KOPT-K1 (cell line): Measurements from ENCODE around the gene EPB41L5.
"Not testable (repeated sequence)": the region's sequence is repeated elsewhere in the genome, so short reads cannot be mapped to it uniquely, and the experiment has no call there.

ENCODE experiments used
- H3K27ac ChIP-seq: fragments of 200-600 bp; sonication (generic); 2 replicates; pipeline ENCODE4 v1.5.1; 2016; ENCODE audit warnings: antibody characterized with exemption, mild to moderate bottlenecking, low read depth, low read length; ENCODE audit not compliant: poor library complexity, severe bottlenecking
- H3K36me3 ChIP-seq: fragments of 200-600 bp; sonication (generic); 2 replicates; pipeline ENCODE4 v1.5.1; 2017; ENCODE audit warnings: antibody characterized with exemption, mild to moderate bottlenecking, low read length, moderate library complexity; ENCODE audit not compliant: insufficient read depth
- H3K9me3 ChIP-seq: fragments of 200-600 bp; sonication (generic); 2 replicates; pipeline ENCODE4 v1.5.1; 2017; ENCODE audit warnings: antibody characterized with exemption, low read length, mild to moderate bottlenecking; ENCODE audit not compliant: insufficient read depth, poor library complexity, severe bottlenecking

EPB41L5 gene

DNA sequence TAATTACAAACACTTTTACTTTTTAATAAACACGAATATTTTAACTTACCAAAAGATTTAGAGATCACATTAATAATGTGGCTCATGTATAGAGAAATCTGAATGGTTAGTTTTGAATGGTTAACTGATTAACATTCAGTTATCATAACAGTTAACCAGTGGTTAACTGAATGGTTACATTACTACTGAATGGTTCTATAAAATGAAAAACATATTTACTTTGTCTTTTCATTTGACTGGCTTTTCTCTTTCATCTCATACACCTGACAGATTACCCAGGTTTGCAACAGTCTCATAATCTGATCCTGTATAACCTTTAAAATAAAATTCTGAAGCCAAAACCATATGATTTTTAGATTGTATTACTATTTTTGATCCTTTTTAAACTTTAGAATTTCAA lies 91.9 kb downstream of the EPB41L5 start:
- Histone ChIP-seq H3K36me3 (peaks cover 8% of the 10 kb centered on the region), H3K9me3 (no peaks in the 10 kb centered on the region), H3K27ac (no peak overlapping the region)

DNA sequence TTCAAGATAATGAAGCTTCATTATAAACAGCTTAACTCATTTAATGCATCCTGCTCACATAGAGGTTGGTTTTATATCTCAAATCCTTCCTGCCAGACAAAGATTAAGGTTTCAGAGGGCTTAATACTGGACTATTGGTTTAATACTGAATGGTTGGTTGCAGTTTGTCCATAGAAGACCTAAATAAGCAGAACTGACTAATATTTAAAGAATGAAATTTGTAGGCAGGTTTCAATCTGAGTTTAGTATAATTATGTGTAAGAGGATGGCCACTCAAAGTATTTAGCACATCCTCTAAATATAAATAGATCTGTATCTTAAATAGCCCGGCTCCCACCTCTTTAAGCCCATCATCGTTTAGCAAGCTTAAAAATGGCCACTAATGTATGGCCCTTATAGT lies 92.5 kb downstream of the EPB41L5 start:
- H3K9me3 ChIP-seq: no peaks in the 10 kb centered on the region

DNA sequence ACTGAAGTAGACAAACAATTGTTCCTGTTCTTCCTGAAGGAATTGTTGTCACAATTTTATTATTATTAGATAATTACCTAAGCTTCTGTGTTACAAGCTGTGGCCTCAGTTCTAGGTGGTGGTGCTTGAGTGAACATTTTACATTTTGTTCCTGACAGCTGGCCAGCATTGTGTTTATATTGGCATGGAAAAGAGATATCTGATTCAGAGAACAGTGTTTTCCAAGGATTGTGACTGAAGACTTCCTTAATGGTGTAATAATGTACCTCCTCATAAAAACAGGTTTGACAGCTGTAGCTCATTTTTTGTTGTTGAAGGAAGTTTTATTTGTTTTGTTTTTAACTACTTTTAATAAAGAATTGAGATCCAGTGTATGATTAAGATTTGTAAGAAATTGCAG lies 95.2 kb downstream of the EPB41L5 start:
- no peaks in the 10 kb centered on the region for H3K9me3 ChIP-seq
- no peak overlapping the region for H3K27ac ChIP-seq

More for the DNA sequence above, 92.5 kb downstream of the EPB41L5 start:
- Histone ChIP-seq H3K27ac (no peak overlapping the region), H3K36me3 (peaks cover 8% of the 10 kb centered on the region)

DNA sequence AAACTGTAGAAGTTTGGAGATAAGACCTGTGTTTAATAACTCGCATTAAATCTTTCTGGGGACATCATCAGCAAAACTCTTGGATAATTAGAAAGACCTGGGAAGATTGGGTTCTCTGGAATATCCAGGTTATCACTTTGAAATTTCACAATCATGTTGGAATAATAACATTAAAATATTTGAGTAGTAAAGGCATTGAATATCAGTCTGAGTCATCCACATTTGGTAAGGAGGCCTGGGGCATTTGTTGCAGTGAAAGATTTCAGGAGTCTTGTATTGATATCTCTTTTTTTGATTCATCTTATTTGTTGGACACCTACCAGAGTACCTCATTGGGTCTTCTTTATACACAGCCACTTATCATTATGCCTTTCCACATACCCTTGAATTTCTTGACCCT lies 95.9 kb downstream of the EPB41L5 start:
- Histone ChIP-seq H3K27ac (no peak overlapping the region), H3K9me3 (no peaks in the 10 kb centered on the region), H3K36me3 (peaks cover 7% of the 10 kb centered on the region)

More for the DNA sequence above, 95.2 kb downstream of the EPB41L5 start:
- peaks cover 8% of the 10 kb centered on the region for H3K36me3 ChIP-seq

DNA sequence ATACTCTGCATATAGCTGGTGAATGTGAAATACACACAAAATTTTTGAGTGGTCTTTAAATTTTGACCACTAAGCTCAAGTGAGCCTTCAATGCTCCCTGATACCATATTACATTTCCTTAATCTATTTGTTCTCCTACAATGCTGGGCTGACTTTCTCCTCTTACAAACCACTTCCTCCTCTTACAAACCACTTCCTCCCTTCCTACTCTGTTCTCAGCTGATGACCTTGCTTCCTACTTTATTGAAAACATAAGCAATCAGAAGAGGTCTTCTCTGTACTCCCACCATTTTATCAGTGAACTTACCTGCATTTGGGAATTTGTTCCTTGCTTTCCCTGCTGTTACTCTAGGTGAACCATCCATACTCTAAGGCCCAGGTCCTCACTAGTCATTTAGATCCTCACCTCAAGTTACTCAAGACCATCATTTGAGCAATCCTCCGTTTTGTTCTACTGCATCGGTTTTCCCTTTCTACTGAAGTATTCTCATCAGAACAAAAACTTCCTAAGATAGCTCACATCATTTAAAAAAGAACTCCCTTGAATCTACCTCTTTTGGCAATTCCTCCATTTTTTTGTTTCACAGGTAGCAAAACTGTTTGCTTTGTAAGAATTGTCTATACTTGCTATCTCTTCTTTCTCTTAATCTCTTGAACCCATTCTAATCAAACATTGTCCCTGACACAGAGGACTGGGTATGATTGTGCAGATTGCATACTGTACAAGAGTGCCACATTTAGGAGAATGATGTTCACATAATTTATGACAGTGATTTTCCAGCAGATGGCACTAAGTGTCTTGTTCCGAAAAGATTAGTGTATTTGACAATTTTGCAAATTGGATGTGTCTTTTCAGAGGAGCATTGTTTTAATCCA lies 96.5 kb downstream of the EPB41L5 start:
- H3K36me3 ChIP-seq: no peaks in the 10 kb centered on the region
- H3K9me3 ChIP-seq: no peaks in the 10 kb centered on the region
- H3K27ac ChIP-seq: peak overlapping the region; percentile 32

DNA sequence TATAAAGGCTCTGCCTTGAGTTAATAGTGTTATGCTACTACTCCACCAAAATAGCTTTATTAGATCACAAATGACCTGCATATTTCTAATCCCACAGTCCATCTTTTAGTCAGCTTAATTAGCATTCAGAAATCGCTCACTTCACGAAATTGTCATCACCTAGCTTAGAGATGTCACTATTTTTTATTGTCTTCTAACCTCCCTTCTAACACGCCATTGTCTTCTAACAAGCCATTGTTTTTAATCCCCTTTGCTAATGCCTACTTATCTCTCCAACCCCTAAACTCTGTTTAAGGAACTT lies 97.1 kb downstream of the EPB41L5 start:
- no peak overlapping the region for H3K27ac ChIP-seq
- no peaks in the 10 kb centered on the region for H3K9me3 ChIP-seq
- H3K36me3 ChIP-seq: no peaks in the 10 kb centered on the region

DNA sequence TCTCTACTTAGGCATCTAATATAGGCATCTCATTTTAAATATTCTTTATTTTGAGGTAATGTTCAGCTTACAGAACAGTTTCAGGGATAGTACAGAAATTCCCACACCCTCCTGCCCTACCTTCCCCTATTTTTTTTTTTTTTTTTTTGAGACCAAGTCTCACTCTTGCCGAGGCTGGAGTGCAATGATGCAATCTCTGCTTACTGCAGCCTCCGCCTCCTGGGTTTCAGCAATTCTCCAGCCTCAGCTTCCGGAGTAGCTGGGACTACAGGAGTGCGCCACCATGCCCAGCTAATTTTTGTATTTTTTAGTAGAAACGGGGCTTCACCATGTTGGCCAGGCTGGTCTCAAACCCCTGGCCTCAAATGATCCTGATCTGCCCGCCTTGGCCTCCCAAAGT lies 97.6 kb downstream of the EPB41L5 start:
- Histone ChIP-seq H3K27ac (no peak overlapping the region), H3K36me3 (no peaks in the 10 kb centered on the region), H3K9me3 (no peaks in the 10 kb centered on the region)

DNA sequence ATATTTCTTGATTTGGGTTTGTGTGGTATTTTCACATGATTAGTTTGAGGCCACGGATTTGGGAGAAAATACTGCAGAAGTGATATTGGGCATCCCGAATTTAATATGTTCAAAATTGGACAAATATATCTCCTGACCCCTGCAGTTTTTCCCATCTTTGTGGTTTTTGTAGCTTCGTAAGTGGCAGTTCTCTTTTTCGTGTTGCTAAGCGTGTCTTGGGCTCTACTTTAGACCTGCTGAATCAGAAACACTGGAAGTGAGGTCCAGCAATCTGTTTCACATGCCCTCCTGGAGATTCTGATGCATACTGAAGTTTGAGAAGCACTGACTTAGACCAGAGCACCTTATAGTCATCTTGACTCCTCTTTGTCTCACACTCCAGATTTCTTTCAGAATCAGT lies 98.3 kb downstream of the EPB41L5 start:
- no peak overlapping the region for H3K27ac ChIP-seq
- no peaks in the 10 kb centered on the region for H3K9me3 ChIP-seq
- H3K36me3 ChIP-seq: no peaks in the 10 kb centered on the region

DNA sequence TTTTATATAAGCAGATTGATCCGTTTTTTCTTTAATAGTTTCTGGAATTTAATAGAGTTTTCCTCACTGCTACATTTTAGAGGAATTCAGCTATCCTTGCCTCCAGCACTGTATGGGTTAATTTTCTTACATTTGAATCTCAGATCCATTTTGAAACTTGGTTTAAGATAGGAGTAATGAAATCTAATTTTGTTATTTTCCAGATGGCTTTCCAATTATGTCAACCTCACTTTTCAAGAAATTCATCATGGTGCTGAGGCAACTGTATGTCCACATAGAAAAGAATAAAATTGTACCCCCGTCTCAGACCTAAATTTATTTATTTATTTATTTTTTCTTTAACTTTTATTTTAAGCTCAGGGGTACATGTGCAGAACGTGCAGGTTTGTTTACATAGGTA lies 105.1 kb downstream of the EPB41L5 start:
- Histone ChIP-seq H3K9me3 (peaks cover 10% of the 10 kb centered on the region), H3K36me3 (no peaks in the 10 kb centered on the region), H3K27ac (no peak overlapping the region)

DNA sequence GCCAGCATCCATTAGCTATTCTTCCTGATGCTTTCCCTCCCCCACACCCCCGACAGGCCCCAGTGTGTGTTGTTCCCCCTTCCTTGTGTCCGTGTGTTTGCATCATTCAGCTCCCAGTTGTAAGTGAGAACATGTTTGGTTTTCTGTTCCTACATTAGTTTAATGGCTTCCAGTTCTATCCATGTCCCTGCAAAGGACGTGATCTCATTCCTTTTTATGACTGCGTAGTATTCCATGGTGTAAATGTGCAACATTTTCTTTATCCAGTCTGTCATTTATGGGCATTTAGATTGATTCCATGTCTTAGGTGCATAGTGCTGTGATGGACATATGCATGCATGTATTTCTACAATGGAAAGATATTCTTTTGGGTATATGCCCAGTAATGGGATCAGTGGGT lies 105.6 kb downstream of the EPB41L5 start:
- no peaks in the 10 kb centered on the region for H3K36me3 ChIP-seq
- H3K9me3 ChIP-seq: peaks cover 10% of the 10 kb centered on the region
- H3K27ac ChIP-seq: no peak overlapping the region

DNA sequence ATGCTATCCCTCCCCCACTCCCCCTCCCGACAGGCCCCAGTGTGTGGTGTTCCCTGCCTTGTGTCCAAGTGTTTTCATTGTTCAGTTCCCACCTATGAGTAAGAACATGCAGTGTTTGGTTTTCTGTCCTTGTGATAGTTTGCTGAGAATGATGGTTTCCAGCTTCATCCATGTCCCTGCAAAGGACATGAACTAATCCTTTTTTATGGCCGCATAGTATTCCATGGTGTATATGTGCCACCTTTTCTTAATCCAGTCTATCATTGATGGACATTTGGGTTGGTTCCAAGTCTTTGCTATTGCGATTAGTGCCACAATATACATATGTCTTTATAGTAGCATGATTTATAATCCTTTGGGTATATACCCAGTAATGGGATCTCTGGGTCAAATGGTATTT lies 108.5 kb downstream of the EPB41L5 start:
- not testable (repeated sequence) for H3K36me3 ChIP-seq, H3K9me3 ChIP-seq, H3K27ac ChIP-seq

DNA sequence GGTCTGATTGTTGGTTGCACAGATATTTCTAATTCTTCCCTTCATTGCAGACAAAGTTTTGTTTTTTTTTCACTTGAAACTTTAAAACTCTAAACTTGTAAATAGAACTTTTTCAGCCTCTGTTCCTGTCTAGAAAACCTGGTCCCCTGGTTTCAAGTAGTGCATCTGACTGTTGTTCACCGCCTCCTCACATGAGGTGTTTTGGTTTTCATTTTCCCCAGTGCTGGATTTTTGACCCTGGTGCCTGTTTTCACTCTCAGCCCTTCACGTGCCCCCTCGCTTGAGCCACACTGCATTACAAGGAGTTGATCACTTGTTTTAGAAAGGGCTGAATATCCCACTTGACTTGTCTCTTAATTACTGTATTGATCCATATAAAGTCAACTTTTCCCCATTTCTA lies 110.2 kb downstream of the EPB41L5 start:
- H3K36me3 ChIP-seq: no peaks in the 10 kb centered on the region
- H3K27ac ChIP-seq: no peak overlapping the region
- peaks cover 10% of the 10 kb centered on the region for H3K9me3 ChIP-seq

DNA sequence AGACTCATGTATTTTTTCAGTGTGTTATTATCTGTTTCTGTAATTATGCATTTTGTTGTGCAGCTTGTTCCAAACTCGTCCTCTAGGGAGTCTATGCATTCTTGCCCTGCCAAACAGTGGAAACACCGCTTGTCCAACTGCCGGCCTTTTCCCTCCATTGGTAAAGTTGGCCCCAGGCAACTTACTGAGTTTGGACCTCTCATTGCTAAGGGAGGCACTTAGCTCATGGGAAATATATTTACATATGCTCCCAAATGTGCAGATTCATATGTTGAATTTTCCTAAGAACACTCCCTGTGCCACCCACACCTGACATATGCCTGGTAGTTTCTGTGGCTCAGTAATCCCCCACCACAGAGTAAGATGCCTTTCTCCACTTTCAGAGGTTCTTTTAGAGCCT lies 112.3 kb downstream of the EPB41L5 start:
- Histone ChIP-seq H3K27ac (no peak overlapping the region), H3K9me3 (no peaks in the 10 kb centered on the region), H3K36me3 (no peaks in the 10 kb centered on the region)

DNA sequence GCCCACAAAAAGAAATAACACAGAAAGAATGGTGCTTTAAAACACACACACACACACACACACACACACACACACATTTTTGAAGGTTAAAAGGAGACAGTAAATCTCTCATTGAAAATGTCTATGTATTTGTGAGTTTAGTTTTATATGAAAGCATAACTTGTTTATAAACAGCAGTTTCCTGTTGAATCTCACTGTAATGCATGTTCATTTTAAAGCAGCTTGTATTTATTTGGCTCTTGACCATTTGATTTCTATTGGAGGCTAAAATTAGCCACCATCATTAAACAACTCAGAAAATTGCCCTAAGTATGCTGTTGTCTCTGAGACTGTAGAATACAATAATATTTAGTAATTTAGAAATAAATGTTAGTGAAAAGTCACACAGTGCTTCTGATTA lies 115.3 kb downstream of the EPB41L5 start:
- H3K9me3 ChIP-seq: no peaks in the 10 kb centered on the region
- no peak overlapping the region for H3K27ac ChIP-seq
- H3K36me3 ChIP-seq: peaks cover 5% of the 10 kb centered on the region; the same call in 1 of the 2 replicates

DNA sequence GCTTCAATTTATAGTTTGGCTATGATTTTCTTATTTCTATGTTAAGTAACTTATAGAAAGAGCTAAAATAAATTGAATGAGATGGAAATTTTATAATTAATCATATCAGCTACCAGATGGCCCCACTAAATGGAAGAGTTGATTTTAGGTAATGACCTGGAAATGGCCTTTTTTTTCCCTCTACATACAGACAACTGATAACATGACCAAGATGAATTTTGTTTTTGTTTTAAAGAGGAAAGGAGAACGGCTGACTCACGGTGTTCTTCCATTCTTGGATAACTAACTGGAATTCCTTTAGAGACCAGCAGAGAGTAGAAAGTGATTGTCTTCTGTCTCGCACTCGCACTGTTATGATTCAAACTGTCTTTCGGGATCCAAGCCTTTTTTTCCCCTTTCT lies 119.3 kb downstream of the EPB41L5 start:
- H3K36me3 ChIP-seq: peaks cover 29% of the 10 kb centered on the region
- peaks cover 12% of the 10 kb centered on the region for H3K9me3 ChIP-seq
- H3K27ac ChIP-seq: no peak overlapping the region

DNA sequence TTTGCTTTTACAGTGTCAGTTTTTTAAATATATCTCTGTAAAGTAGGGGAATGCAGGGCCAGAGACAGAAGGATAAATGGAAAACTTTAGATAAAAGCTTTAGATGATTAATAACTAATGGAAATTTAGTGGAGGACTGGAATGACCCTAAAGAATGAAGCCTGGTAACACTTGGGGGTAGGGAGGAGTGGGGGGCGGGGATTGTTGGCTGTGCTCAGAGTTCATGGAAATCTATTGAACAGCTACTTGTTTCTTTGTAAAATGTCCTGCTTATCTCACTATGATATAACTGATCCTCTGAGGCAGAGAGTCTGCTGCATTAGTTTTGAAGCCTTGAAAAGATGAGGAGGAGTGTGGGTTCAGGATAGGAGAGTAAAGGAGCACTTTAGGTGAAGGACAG lies 119.8 kb downstream of the EPB41L5 start:
- peaks cover 12% of the 10 kb centered on the region for H3K9me3 ChIP-seq
- no peak overlapping the region for H3K27ac ChIP-seq
- peaks cover 29% of the 10 kb centered on the region for H3K36me3 ChIP-seq
